HG03135 (cell line): ENCODE data around the gene C10orf90.

Source experiments
- ATAC-seq: cut with Tn5 transposase; IDR thresholded peaks from one replicate; pipeline ENCODE4 v1.9.1; 2021; ENCODE audit warnings: mild to moderate bottlenecking, moderate library complexity; ENCODE audit not compliant: unreplicated experiment

The C10orf90 gene

DNA sequence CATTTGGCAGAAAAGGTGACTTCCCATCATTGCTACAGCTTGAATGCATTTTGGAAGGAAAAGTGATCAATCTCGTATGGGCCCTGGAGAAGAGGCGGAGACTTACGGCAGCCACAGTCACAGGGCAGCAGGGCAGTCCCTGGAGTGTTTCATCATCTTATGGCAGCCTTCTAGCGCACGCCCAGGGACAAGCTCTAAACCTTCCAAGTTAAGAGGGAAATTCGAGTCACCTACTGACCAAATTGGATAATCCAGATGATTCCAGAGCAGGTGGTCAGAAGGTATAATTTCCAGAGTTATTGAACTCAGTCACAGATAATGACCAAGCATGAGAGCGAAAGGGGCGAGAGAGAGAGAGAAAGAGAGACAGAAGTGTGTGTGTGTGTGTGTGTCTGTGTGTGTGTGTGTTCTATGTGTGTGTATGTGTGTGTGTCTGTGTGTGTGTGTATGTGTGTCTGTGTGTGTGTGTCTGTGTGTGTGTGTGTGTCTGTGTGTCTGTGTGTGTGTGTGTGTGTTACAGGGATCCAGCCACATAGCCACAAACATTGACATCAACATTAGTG, 158.5 kb downstream of the C10orf90 start:
- ATAC-seq: no peak

DNA sequence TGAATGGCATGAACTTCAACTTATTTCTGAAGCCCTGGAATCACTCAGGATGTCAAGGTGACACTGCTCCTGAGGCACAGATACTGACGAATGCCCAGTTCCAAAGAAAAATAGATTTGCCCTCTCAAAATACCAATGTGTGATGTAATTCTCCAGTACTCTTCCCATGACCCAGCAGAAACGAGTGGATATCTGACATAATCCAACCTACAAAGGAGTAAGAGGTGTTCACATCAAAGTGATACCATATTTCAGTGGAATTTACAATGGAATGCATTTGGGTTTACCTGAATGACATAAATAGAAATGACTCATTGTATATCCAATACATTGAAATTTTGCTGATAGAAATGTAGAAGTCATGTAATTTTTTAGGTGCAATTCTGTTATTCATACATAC, 161.3 kb downstream of the C10orf90 start:
- ATAC-seq: no peak

DNA sequence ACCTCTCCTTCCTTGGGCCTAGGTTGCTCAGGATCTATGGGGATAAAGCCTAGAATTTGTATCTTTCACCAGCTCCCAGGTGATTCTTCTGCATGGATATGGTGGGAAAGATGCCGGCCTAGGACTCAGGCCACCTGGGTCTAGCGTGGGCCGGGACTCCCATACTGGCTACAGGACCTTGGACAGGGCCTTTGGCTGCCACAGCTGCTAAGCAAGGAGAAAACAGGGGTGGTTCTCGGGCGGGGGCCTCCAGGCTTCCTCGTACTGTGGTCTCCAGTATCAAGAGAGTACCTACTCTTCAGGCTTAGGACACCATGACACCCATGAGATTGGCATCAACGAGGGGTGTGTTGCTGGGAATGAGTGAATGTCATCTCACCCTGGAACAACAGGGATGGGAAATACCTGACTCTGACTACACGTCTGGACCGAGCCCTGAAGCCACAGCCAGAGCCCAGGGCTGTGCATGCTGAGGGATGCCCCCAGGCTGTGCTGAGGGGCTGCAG, 161.9 kb downstream of the C10orf90 start:
- no peak for ATAC-seq

DNA sequence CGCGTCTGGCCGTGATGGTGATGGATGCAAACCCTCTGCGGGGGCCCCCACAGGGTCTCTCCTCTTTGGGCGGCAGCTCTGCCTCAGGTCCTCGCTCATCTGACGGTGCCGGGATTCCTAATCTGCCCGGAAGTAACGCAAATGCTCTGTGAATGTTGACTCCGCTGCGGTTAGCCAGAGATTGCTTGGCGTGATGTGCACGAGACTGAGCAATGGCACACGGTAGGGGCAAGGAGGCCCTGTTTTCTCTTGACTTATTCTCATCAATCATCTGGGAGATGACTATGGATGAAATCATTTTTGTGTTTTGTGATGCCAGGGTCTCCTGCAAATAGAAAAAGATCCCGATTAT, 165.8 kb downstream of the C10orf90 start:
- ATAC-seq: no peak

DNA sequence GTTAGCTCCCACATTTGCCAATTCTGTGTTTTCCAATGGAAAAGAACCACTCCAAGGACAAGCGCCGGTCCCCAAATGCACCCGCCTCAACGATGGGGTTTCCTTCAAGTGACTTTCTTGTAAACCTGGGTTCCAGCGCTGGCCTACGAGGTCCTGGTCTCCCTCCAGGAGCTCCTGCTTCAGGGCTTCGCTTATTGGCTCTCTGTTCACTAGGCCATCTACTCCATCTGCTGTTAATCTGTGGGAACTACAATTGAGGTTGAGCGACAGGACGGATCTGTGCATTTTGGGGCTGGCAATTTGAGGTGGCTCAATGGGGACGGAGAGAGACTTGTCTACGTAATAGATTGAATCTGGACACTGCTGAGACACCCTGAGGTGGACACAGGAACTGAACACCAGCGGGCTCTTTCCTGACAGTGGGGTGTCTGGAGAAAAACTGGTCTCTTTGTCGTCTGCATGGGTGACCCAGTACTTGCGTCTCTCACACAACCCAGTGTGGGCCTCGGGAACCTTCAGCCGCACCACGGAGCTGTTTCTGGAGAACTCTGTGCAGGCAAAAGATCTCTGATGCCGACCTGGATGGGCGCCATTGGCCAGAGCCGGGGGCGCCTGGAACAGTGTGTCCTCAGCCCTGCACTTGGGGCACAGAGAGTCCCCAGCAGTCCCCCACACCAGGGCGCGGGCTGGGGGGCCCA, 166.3 kb downstream of the C10orf90 start:
- no peak for ATAC-seq

DNA sequence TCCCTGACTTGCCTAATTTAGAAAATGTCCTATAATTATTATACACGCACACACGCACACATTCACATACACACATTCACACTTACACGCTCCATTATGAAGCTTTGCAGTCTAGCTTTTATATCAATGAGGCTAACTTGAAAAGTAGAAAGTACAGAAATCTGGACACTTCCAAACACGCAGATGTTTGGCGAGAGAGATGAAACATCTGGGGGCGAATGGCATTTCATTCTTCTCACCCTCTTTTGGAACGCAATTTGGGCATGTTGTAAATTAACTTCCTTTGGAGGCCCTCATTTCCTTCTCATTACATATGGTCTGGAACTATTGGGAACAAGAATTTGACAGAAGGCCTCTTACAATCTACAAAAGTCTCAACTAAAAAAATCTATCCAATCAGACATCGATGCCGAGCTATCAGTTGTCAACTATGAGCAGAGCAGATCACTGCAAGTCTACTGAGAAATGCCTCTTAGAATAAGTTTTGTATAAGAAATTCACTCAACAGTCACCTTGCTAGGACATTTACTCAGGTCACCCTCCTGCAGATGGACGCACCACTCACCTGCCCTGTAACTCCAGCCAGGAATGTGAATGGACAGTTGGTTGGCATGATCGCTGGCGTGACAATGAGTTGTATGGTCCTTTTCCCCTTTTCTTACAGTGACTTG, 167.0 kb downstream of the C10orf90 start:
- ATAC-seq: no peak

DNA sequence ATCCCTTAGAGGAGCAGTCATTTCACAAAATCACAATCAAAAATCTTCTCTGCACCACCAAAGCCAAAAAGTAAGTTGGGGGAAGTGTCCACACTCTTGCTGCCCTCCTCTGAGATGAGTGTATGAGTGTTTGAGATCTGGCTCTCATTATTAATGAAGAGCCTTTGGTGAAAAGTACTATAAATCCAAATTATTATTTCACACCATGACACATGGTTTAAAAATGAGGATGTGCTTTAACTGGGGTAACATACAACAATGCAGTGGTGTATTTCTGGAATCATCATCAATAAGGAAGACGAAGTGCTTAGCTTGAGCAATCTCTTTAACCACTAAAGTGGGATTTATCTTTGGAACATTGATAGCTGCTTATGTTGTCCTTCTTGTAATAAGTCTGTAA, 168.1 kb downstream of the C10orf90 start:
- no peak for ATAC-seq

DNA sequence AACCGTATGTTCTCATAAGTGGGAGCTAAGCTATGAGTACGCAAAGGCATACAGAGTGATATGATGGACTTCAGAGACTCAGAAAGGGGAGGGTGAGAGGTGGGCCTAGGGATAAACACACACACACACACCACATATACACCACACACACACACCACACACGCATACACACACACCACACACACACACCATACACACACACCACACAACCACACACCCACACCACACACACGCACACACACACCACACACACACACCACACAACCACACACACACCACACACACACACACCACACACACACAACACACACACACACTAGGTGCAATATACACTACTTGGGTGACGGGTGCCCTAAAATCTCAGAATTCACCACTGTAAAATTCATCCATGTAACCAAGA, 168.7 kb downstream of the C10orf90 start:
- ATAC-seq: no peak

DNA sequence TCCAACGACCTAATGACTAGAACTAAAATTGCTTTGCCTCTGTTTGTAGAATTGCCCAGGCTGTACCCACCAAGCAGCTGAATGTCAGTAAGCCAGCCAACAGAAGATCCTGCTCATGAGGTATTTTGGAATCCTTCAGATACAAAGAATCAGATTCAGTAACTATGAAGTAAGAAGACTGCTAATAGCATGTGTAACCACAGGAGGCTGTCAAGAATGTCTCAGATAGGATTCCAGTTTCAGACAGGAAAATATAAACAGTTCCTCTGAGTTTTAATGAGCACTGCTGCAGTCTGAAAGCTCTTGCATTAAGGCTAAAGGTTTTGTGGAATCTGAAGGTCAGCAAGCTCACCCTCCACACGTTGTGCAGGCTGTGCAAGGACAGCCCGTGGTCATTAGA, 169.6 kb downstream of the C10orf90 start:
- ATAC-seq: no peak

DNA sequence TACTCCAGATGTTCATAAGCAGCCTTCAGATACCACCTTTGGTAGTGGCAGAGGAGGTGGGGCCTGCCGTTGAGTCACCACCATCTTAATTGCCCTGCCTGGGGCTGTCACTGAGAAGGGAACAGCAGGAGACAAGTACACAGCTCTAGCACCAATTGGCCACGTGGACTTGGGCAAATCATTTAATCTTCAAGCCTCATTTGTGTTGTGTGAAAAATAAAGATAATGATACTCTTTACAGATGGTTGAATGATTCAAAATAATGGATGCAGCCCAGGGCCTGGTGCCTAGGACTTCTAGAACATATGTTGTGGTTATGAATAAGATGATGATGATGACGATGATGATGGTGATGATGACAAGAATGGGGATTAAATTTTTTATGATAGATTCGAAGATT, 170.3 kb downstream of the C10orf90 start:
- ATAC-seq: no peak

DNA sequence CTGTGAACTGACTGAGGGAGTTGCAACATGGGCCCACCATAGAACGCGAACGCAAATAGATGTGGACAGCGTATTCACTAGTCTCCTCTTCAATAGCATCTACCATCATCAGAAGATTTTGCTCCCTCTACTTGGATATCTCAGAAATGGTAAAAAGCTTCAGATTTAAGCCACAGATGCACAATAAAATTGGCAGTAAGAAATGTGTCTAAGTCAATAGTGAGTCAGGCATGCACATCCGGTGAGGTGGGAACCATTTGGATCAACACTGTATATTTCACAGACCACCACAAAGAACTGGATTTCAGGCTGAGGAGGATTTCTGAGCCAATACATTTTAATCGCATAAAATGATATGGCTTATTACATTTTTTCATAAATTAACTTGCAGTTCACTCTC, 170.7 kb downstream of the C10orf90 start:
- ATAC-seq: no peak

DNA sequence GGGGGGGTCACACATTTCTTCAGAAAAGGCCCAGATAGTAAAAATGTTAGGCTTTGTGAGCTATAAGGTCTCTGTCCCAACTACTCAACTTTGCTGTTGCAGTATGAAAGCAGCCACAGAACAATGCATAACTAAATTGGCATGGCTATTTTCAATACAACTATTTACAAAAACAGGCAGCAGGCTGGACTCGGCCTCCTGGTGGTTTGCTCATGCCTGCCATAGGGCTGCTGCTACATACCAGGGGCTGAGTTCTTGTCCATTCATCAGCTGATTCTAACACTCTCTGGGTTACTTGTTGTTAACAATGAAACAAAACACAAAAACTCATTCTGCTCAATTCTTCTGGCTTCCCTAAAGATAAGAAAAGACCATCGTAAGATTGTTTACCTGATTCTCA, 172.8 kb downstream of the C10orf90 start:
- ATAC-seq: no peak

DNA sequence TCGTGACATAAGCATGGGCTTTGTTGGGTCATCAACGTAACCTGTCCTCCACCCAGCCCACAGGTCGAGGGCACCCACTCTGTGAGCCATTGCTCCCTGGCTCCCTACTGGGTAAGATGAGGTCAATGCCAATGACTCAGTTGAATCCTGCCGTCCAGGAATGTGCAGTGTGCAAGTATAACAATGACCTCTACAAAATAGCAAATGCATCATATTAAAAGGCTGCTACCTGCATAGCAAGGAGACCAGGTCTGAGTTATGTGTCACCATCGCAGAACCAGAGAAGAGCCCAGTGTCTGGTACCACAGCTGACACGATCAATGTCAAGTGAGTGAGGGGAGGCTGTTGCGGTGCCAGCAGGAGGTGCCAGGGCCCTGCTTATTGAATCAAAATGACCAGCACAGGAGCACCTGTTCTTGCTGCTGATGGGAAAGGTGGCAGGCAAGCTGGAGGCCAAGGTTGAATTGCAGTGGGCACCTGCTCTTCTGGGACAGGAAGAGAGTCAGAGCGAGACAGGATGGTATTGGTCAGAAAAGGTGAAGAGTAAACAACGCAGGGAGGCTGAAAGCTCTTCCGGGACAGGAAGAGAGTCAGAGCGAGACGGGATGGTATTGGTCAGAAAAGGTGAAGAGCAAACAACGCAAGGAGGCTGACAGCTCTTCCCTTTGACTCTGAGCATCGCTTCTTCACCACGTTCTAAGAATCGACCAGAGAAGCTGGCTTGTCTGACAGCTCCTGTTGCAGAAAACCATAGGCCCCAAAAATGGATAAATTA, 173.5 kb downstream of the C10orf90 start:
- ATAC-seq: no peak

DNA sequence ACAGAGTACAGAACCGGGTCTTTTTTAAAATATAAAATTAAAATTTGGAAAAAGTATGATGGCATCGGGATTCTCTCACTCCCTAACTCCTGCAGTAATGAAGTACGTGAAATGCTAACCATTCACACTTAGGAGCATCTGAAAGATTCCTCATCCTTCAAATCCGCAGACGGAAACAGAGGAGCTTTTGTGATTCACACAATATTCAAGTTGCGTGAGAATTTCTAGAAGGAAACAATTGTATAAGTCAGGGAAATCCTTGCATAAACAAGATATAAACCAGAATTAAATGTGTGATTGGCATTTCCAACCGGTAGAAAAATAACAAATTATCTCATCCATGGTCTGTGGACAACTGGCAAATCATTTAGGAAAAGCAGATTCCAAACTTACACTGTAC, 179.0 kb downstream of the C10orf90 start:
- ATAC-seq: no peak

DNA sequence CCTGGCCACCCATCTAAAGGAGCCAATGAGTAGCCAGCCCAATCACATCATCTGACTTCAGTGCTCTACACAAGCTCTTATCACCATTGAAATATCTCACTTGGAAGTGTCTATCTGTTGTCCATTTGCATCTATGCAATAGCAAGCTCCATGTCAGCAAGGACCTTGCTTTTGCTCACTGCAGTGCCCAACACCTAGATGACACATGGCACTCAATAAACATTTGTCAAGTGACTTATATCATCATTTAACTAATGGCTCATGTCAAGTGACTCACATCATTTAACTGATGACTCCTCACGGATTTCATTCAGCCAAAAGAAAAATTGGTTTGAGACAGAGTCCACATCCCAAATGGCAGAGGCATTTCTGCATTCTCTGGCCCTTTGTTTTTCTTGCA, 189.3 kb downstream of the C10orf90 start:
- no peak for ATAC-seq

DNA sequence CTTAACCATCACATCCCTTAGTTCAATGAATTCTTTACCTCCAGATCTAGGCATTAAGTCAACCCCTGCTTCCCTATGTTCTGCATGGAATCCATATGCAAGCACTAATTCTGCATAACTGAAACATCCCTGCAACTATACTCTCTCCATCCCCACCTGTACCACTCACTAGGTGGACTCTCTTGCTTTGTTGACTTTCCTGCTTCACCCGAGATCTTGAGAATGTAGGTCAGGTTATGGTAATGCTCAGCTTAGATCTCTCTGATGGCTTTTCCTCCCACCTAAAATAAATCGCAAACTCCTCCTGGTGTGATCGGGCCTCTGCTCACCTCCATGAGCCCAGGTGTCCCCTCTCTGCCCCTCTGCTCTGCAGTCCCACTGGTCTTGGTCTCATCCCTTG, 189.8 kb downstream of the C10orf90 start:
- no peak for ATAC-seq

DNA sequence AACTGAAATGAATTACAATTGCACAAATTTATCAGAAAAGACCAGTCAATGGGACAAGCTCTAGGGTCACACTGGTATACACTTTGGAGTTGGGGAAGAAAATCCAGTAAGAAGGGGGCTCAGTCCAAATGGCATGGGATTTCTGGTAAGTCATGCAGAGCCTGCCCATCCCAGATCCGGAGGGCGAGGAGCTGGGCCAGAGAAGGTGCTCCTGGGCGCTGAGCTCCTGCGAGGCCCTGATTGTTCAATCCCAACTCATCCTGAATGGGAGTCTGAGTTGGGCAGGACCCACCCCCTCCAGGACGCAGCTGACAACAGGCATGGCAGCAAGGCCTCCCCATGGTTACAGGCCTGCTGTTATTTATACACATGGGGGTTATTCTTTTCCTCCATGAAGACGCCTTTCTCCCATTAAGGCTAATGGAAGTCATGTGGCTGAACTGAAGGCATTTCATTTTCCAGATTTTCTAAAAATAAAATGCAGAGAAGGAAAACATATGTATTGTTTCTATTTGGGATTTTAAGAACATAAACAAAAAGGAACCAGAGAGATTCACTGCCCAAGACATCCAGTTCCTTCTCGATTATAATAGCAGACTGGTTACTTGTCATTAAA, 191.1 kb downstream of the C10orf90 start:
- ATAC-seq: no peak

DNA sequence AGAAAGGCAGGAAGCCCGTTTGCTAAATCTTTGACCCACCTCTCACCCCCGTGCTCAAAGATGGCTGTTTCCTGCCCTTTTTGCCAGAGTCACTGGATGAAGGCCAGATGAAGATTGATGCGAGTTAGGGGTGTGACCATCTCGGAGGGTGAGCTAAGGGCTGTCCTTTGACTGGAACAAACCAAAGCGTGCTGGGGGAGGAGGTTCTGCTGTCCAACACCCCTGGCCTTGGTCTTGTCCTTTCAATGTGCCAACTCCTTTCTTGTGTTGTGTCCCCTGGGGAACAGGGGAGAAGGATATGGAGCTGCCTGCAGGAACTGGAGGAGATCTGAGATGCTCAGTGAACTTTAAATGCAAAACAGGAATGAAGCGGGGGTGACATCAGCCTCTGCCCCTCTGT, 191.9 kb downstream of the C10orf90 start:
- ATAC-seq: no peak

DNA sequence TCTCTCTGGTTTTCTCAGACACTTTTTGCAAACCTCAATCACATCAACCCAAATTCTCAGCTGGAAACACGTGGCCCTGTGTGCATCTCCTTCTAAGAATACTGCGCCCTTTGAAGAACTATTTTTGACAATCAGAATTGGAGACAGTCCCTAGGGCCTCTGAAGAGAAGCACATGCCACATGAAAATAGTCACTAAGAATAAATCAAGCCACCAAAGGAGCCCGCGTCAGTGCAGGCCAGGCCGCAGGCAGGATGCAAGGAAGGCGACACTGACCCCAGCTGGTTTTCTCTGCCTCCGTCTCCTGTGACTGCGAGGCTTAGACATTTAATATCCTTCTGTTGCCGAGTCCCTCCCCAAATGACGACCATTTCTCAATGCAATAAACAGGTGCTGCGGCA, 194.2 kb downstream of the C10orf90 start:
- ATAC-seq: no peak

DNA sequence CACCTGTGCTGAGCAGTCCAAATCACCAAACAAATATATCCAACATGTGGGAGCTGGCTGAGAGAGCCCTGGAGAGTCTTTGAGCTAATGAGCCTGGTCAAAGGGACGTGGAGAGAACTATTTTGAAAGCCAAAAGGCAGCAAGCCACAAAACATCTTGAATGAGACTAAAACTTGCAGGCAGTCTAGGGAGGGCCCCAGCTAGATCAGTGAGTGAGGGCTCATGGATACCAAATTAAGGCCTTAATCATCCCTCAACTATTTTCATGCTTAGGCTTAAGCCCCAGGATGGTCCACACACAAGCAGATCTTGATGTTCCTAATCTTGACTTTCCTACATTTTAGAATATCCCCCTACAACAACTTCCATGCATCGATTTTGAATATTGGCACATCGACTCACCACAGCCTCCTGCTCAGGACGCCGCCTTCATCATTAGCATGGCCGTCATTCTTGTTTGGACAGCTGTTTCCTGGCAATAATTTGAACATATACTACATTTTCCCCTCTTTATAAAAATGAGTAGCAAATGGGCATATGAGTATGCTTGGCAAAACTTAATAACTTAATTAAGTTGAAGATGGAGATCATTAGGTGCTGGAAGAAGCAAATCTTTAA, 195.3 kb downstream of the C10orf90 start:
- no peak for ATAC-seq

DNA sequence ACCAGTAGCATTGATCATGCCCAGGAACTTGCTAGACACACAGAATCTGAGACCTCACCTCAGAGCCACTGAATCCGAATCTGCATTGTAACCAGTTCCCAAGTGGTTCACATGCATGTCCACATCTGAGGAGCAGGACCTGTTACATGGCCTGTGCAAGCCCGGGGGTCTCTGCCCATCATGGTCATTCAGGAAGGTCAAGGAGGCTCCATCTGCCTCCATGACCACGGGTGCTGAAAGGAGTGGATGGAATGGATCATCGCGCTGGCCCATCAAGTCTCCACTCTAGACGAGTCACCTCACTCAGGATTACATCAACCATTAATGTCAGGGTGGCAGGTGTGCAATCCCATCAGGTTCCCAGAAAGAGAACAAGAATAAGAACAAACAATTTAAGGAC, 196.5 kb downstream of the C10orf90 start:
- no peak for ATAC-seq
